ENCODE results near the gene UFD1.

The UFD1 gene

GRCh38 chr22:19419086-19419463 lies 59.9 kb downstream of the UFD1 start:
- no peak for DNase-seq

- no peak for DNase-seq
Measured at GRCh38 chr22:19412923-19413322, 66.1 kb downstream of the UFD1 start.

GRCh38 chr22:19412478-19412877 lies 66.5 kb downstream of the UFD1 start:
- no peak for DNase-seq

DNA sequence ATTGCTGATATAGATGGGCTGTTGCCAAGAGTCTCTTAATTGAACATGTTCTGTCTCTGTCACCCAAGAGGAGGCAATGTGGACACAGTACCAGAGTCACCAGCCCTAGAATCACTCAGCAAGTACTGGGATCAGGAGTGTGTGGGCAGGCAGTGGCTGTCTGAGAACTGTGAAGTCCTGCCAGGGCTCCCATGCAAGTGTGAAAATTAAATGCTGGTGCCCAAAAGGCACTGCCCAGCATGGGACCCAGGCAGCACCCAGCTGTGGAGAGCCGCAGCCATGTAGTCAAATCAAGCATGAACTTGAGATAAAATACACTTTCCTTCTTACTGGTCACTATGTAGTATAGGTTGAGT lies 67.3 kb downstream of the UFD1 start:
- no peak for DNase-seq

- DNase-seq, result no peak
Measured at GRCh38 chr22:19410941-19411689, 67.9 kb downstream of the UFD1 start.

- DNase-seq, result no peak
Measured at GRCh38 chr22:19407649-19408606, 71.1 kb downstream of the UFD1 start.

- no peak for DNase-seq
Measured at GRCh38 chr22:19406846-19407245, 72.1 kb downstream of the UFD1 start.

- DNase-seq, result no peak
Measured at GRCh38 chr22:19406281-19406811, 72.6 kb downstream of the UFD1 start.

GRCh38 chr22:19405652-19406051 lies 73.3 kb downstream of the UFD1 start:
- no peak for DNase-seq

- DNase-seq, result no peak
Measured at GRCh38 chr22:19405133-19405532, 73.9 kb downstream of the UFD1 start.

GRCh38 chr22:19404676-19405075 lies 74.3 kb downstream of the UFD1 start:
- no peak for DNase-seq

DNA sequence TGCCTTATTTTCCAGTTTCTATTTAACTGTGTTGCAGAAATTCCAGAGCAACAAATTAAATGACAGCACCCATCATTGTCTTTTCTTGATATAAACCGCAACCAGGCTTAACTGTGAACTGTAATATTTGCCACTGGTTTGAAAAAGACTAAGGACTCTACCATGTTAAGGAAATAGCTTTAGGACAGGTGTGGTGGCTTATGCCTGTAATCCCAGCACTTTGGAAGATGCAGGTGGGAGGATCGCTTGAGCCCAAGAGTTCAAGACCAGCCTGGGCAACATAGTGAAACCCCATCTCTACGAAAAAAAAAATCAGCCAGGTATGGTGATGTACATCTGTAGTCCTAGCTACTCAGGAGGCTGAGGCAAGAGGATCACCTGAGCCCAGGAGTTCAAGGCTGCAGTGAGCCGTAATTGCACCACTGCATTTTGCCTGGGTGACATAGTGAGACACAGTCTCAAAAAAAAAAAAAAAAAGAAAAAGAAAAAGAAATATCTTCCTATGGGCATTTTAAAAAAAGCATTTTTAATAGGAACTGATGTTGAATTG lies 76.3 kb downstream of the UFD1 start:
- DNase-seq, result no peak

DNA sequence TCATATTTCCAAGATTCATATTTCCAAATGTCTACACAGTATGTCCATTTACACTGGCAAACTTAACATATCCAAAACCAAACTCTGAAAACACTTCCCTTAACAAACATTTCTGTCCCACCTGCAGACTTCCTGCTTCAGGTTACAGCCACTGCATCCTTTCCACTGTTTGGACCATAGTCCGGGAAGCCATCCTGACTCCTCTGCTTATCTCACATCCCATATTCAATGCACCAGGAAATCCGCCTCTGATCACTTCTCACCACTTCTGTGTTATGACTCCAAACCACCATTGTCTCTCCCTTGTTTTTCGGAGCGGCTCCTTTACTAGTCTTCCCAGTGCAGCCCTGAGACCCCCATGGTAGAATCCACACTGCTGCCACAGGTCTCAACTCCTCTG lies 77.5 kb downstream of the UFD1 start:
- DNase-seq, result no peak

- DNase-seq, result no peak
Measured at GRCh38 chr22:19400881-19401280, 78.1 kb downstream of the UFD1 start.

Measured in right forelimb (tissue), 1 donor.